HL-60 (cell line): Measurements from ENCODE around the gene VASN.

Experiments used
- GABPA ChIP-seq: IDR thresholded peaks from 2 replicates; pipeline ENCODE4 v1.6.1; 2012; ENCODE audit warnings: low read depth
- POLR2AphosphoS5 ChIP-seq: IDR thresholded peaks from 2 replicates; pipeline ENCODE4 v1.6.1; 2012; ENCODE audit warnings: low read depth
- REST ChIP-seq: IDR thresholded peaks from 2 replicates; pipeline ENCODE4 v1.6.1; 2012; ENCODE audit warnings: low read depth; ENCODE audit not compliant: insufficient replicate concordance
- TF ChIP-seq, protein P1 (sequence below): IDR thresholded peaks from one replicate; pipeline ENCODE4 v1.5.1; 2011; ENCODE audit warnings: low read length, control low read depth, inconsistent platforms; ENCODE audit not compliant: insufficient read depth

DNA sequence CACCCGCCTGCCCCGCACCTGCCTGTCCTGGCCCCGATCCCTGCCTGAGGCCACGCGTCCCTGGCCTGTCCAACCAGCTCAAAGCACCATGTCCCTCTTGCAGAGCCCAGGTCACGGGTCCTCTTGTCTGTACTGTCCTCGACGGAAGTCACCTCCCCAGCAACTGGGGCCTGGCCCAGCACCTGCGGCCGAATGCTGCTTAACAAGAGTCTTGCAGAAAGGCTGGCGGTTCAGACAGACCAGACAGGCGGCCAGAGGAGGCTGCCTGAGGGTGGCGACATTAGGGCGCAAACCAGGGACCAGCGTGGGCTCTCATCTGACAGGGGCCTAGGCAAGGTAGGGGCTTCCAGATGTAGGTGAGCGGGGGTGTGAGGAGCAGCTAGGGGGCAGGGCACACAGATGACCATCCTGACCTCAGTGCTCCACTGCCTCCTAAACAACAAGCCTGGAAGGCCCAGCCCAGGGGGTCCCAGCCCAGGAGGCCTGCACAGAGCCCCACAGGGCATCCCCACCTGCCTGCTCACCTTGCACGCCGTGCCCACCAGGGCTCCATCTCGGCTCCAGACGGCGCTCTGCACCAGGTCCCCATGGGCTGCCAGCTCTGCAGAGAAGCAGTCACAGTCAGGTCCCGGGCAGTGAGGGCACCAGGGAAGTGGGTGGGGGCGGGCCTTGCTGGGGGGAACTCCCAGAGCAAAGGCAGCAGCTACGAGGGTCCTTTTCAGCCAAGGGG lies 33.5 kb downstream of the VASN start:
- TF ChIP-seq, protein P1, sequence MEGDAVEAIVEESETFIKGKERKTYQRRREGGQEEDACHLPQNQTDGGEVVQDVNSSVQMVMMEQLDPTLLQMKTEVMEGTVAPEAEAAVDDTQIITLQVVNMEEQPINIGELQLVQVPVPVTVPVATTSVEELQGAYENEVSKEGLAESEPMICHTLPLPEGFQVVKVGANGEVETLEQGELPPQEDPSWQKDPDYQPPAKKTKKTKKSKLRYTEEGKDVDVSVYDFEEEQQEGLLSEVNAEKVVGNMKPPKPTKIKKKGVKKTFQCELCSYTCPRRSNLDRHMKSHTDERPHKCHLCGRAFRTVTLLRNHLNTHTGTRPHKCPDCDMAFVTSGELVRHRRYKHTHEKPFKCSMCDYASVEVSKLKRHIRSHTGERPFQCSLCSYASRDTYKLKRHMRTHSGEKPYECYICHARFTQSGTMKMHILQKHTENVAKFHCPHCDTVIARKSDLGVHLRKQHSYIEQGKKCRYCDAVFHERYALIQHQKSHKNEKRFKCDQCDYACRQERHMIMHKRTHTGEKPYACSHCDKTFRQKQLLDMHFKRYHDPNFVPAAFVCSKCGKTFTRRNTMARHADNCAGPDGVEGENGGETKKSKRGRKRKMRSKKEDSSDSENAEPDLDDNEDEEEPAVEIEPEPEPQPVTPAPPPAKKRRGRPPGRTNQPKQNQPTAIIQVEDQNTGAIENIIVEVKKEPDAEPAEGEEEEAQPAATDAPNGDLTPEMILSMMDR: no peak
- TF ChIP-seq REST (no peak), POLR2AphosphoS5 (no peak), GABPA (no peak)
